Activated T-cell treated with anti-CD3 and anti-CD28 coated beads, Interleukin-2, amount 50 U/mL, for 72 hours (primary cell): ENCODE data around the gene ARHGAP22. TPM values are rescaled to one million over a fixed set of nuclear protein-coding genes. Genes with fewer than 3 reads are reported as not detected.

Experiments
- ATAC-seq, 2 donors: fragments of 150-1000 bp; cut with Tn5 transposase; replicated peaks in 1 of 2; 2 replicates each; pipeline ENCODE4 v1.10.0; 2021; ENCODE audit warnings: moderate library complexity in 2 of 2, mild to moderate bottlenecking in 1 of 2
- DNase-seq, 2 donors: peaks; one replicate each; pipeline ENCODE4 v3.0.0; 2021 to 2022; ENCODE audit warnings: mixed read lengths in 1 of 2
- H3K27ac Mint-ChIP-seq: one replicate; pipeline ENCODE4 v1.8.0; 2022; ENCODE audit warnings: mild to moderate bottlenecking, moderate library complexity, mixed read lengths
- H3K27me3 Mint-ChIP-seq: one replicate; pipeline ENCODE4 v1.8.0; 2022; ENCODE audit warnings: low read depth, mixed read lengths
- H3K36me3 Mint-ChIP-seq, 2 donors: one replicate each; pipeline ENCODE4 v1.8.0; 2022; ENCODE audit warnings: mixed read lengths in 2 of 2, mild to moderate bottlenecking in 1 of 2; ENCODE audit not compliant: insufficient read depth in 2 of 2
- H3K4me1 Mint-ChIP-seq: one replicate; pipeline ENCODE4 v1.8.0; 2022; ENCODE audit warnings: low read depth, mixed read lengths
- H3K4me3 Mint-ChIP-seq, 2 donors: one replicate each; pipeline ENCODE4 v1.8.0; 2022; ENCODE audit warnings: mild to moderate bottlenecking in 2 of 2, mixed read lengths in 2 of 2, moderate library complexity in 2 of 2
- H3K9me3 Mint-ChIP-seq, 2 donors: one replicate each; pipeline ENCODE4 v1.8.0; 2022; ENCODE audit warnings: mixed read lengths in 2 of 2
- total RNA-seq, 2 donors: library from RNA; stranded (reverse); gene quantifications; one replicate each; pipeline ENCODE4 v1.2.3, GENCODE V29; 2022

ARHGAP22 gene
- total RNA-seq, 2 donors from 2014 or later, result not detected

DNA sequence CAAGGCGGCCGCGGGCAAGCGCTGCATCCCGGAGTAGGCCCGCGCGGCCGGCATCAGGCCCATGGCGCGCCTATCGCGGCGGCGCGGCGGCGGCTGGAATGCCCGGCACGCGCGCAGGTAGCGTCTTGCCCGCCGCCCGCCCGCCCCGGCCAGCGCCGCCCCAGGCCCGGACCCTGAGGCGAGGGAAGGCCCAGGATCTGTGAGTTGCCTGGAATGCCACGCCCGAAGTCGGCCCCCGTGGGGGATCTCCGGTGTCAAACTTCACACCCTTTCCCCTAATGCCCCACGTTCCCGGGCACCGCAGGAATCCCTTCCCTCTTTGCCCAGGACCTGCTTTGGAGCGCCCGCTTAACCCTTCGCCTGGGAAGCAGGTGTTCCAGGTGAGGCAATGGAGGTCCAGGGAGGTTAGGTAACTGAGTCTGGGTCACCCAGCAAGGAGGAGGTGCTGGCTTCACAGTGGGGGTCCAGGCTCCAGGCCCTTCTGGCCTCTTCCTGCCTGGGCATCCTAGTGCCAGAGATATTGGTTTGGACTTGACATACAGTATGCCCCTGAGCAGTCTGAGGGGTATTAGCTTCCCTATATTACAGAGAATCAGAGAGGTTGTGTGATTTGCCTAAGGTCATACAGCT lies 138.1 kb downstream of the ARHGAP22 start:
- H3K27me3 Mint-ChIP-seq, result no peaks in the 10 kb centered on the region
- ATAC-seq (no peak), DNase-seq (no peak)
- no peaks in the 10 kb centered on the region for H3K4me1 Mint-ChIP-seq
- no peaks in the 10 kb centered on the region for H3K36me3 Mint-ChIP-seq
- no peak overlapping the region for H3K27ac Mint-ChIP-seq
- no peaks in the 10 kb centered on the region for H3K9me3 Mint-ChIP-seq
- no peak overlapping the region for H3K4me3 Mint-ChIP-seq

DNA sequence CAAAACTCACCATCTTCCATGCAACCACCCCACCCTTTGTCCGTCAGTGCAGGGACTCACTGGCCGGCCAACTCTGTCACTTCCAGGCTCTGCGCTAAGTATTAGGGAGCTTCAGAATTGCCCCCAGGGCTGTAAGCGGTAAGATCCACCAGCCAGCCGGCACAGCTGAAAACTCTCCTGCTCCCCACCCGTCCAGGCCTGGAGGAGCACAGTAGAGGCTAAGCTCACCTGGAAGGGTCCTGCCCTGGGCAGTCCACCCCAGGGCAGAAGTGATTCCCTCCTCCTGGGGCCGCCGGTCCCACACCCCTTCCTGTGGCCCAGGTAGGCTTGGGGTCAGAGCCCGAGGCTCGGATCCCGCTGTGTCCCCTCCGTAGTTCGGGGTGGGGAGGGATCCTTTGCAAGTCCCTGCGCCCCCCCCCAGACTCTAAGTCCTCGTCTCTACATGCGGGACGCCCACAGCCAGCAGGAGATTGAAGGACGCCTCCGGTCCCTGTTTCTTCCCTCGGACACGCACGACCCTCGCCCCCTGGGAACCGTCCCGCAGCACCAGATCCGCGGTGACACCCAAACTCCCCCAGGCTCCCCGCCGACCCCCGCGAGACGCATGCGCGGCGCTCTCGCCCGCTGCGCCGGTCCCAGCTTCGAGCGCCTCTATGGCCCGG lies 138.9 kb downstream of the ARHGAP22 start:
- H3K27ac Mint-ChIP-seq, result no peak overlapping the region
- H3K9me3 Mint-ChIP-seq, result no peaks in the 10 kb centered on the region
- H3K36me3 Mint-ChIP-seq, result no peaks in the 10 kb centered on the region
- ATAC-seq (no peak), DNase-seq (no peak)
- no peak overlapping the region for H3K4me3 Mint-ChIP-seq
- no peaks in the 10 kb centered on the region for H3K27me3 Mint-ChIP-seq
- H3K4me1 Mint-ChIP-seq, result no peaks in the 10 kb centered on the region

DNA sequence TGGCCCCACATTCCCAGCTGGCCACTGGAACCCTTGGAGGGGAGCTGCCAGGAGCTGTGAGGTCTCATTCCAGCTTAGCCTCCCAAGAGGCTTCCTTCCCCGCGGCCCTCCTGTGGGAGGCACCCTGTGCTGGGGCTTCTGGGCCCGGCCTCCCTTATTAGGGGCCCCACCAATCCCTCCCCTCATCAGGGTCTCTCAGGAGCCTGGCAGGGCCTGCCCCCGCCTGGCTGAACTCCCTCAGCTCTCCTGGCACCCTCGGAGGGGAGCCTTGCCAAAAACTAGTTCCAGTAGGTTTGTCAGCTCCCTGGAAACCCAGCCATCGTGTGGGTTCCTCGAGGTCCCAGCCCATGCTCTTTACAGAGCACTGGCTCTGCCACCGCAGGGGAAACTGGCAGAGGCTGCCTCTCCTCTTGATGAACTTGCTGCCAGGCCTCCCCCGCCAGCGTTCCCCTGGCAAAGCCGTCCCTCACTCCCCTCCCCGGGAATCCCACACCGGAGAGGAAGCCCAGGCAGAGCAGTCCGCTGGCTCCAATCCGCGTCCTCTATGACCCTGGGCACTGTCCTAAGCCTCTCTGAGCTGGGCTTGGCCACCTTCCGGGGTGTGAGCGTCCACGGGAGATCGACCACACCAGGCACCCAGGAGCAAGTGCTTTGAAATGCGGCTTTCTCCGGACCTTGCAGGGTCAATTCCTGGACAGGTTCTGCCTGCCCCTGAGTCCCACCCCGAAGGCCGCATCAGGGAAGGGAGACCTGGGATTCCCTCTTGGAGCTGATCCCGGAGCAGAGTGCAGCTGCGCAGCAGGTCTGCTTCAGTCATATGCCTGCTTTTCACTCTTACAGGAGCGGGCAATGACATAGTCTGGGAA lies 139.8 kb downstream of the ARHGAP22 start:
- no peak overlapping the region for H3K4me3 Mint-ChIP-seq
- ATAC-seq (no peak), DNase-seq (no peak)
- H3K9me3 Mint-ChIP-seq, result no peaks in the 10 kb centered on the region
- no peak overlapping the region for H3K27ac Mint-ChIP-seq
- H3K27me3 Mint-ChIP-seq, result no peaks in the 10 kb centered on the region
- no peaks in the 10 kb centered on the region for H3K4me1 Mint-ChIP-seq
- no peaks in the 10 kb centered on the region for H3K36me3 Mint-ChIP-seq

DNA sequence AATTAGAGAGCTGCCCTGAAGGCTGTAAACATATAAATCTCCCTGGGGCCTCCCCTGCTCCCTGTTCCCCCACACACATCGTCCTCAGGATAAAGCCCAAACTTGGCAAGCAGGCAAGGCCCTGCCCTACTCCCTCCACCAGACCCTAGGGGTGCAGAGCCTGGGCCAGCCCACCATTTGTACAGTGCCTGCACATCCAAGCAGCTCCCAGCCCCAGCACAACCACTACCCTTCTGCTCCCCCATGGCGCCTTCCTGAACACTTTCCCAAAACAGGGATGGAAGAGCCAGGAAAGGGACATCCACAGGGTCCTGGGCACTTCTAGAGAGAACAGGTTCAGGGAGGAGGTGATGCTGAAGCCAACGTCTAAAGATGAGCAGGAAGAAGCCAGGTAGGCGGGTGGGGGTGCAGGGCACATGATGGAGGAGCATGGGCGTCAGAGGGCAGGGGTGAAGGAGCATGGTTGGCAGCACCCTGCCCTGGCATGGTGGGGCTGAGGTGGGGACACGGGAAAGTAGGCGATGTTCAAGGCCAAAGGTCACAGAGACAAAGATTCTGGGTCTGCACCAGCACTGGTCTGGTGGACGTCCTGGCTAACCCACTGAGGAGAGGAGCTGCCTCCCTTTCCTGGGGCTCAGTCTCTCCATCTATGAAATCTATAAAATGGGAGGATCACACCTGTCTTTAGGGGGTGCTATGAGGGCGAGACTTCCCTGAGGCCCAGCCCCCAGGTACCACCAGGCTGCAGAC lies 140.6 kb downstream of the ARHGAP22 start:
- H3K27ac Mint-ChIP-seq, result no peak overlapping the region
- H3K4me1 Mint-ChIP-seq, result no peaks in the 10 kb centered on the region
- no peak for ATAC-seq

DNA sequence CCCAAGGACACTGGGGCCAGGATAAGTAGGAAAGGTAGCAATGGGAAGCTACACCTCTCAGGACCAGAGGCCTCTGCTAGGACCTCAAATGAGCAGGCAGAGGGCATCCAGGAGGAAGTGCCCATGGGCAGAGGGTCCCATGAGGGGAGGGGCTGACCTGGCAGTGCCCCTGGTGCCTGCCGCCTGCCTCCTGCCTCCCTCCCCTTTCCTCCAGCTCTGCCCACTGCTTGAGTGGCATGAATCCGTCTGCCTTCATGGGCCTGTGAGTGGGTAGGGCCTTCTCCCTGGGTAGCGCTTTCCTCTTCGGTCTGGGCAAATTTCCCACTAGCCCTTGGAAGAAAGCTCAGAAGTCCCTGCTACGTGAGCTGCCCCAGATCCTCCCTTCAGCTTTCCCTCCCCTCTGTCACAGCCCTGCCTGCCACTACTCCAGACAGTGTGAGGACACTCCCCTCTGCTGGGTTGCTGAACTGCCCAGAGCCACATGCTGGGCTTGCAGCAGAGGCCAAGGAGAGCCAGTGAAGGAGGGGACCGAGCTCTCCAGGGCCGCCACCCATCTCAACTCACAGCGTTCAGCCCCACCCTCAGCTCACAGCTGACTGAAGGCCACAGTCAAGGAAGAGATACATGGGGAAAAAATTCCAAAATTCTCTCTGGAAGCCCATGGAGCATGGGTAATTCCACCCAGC lies 141.4 kb downstream of the ARHGAP22 start:
- Mint-ChIP-seq H3K4me1 (no peaks in the 10 kb centered on the region), H3K27me3 (no peaks in the 10 kb centered on the region), H3K36me3 (no peaks in the 10 kb centered on the region), H3K27ac (no peak overlapping the region), H3K4me3 (no peak overlapping the region), H3K9me3 (no peaks in the 10 kb centered on the region)
- DNase-seq, result no peak
- no peak for ATAC-seq

More for the DNA sequence above, 140.6 kb downstream of the ARHGAP22 start:
- Mint-ChIP-seq H3K36me3 (no peaks in the 10 kb centered on the region), H3K4me3 (no peak overlapping the region), H3K27me3 (no peaks in the 10 kb centered on the region), H3K9me3 (no peaks in the 10 kb centered on the region)
- DNase-seq, result no peak

DNA sequence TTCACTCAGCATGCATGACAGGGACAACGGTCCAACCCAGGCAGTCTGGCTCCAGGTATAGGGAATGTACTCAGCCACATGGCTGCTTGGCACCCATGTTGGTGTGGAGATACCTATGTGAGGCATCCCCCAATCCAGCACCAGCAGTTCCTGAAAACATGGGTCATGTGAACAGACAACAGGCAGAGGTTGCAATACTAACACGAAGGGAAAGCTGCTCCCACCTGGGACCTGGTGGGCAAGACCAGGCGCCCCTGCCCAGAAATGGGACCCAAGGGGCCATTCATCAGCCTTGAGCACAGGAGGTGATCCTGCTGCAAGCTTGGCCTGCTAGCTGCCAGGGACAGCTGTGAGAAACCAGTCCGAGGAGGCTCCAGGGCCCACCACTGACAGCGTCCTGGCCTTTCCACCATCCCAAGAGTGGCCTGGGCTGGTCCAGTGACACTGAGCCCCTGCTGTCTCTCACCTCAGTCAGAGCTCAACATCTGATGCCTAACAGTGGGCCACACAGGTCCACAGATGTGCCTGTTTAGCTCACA lies 142.3 kb downstream of the ARHGAP22 start:
- ATAC-seq (no peak), DNase-seq (no peak)
- Mint-ChIP-seq H3K4me1 (no peaks in the 10 kb centered on the region), H3K27ac (no peak overlapping the region), H3K27me3 (no peaks in the 10 kb centered on the region), H3K4me3 (no peak overlapping the region), H3K36me3 (no peaks in the 10 kb centered on the region), H3K9me3 (no peaks in the 10 kb centered on the region)

- DNase-seq (no peak), ATAC-seq (no peak)
- no peak overlapping the region for H3K4me3 Mint-ChIP-seq
- H3K27me3 Mint-ChIP-seq, result no peaks in the 10 kb centered on the region
- no peaks in the 10 kb centered on the region for H3K4me1 Mint-ChIP-seq
- no peaks in the 10 kb centered on the region for H3K9me3 Mint-ChIP-seq
- H3K27ac Mint-ChIP-seq, result no peak overlapping the region
- no peaks in the 10 kb centered on the region for H3K36me3 Mint-ChIP-seq
Measured at GRCh38 chr10:48461623-48462481, 143.0 kb downstream of the ARHGAP22 start.

DNA sequence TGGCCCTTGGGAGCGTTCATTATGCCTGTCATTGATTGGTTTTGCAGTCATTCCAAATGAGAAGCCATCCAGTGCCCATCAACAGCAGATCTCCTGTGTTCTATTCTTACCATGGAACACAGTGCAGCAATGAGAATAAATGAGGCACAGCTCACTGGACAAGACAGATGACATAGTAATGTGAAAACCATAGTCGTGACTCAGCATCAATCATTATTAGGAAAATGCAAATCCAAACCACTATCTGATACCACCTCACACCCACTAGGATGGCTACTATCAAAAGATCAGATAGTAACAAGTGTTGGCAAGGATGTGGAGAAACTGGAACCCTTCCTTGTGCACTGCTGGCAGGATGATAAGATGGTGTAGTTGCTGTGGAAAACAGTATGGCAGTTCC lies 144.7 kb downstream of the ARHGAP22 start:
- no peaks in the 10 kb centered on the region for H3K4me1 Mint-ChIP-seq
- no peak for DNase-seq
- H3K4me3 Mint-ChIP-seq, result no peak overlapping the region
- H3K27me3 Mint-ChIP-seq, result no peaks in the 10 kb centered on the region
- ATAC-seq, result no peak
- no peaks in the 10 kb centered on the region for H3K9me3 Mint-ChIP-seq
- no peak overlapping the region for H3K27ac Mint-ChIP-seq
- no peaks in the 10 kb centered on the region for H3K36me3 Mint-ChIP-seq

- Mint-ChIP-seq H3K36me3 (no peaks in the 10 kb centered on the region), H3K4me1 (no peaks in the 10 kb centered on the region), H3K9me3 (no peaks in the 10 kb centered on the region), H3K4me3 (no peak overlapping the region), H3K27me3 (no peaks in the 10 kb centered on the region), H3K27ac (no peak overlapping the region)
- DNase-seq, result no peak
- ATAC-seq, result no peak
Measured at GRCh38 chr10:48459270-48460150, 145.4 kb downstream of the ARHGAP22 start.

- Mint-ChIP-seq H3K36me3 (no peaks in the 10 kb centered on the region), H3K27ac (no peak overlapping the region), H3K4me3 (no peak overlapping the region), H3K4me1 (no peaks in the 10 kb centered on the region), H3K27me3 (no peaks in the 10 kb centered on the region), H3K9me3 (no peaks in the 10 kb centered on the region)
- DNase-seq (no peak), ATAC-seq (no peak)
Measured at GRCh38 chr10:48458662-48459048, 146.2 kb downstream of the ARHGAP22 start.
